ENCODE data around the gene CDH19.

Gene CDH19

GRCh38 chr18:66638856-66639629, 35.2 kb upstream of the CDH19 start:
- DNase-seq (ENCODE audit: low read depth, low spot score): no peak
- no peak overlapping the region for H3K4me3 ChIP-seq (ENCODE audit: low read depth, low read length)
- TF ChIP-seq, protein P1, sequence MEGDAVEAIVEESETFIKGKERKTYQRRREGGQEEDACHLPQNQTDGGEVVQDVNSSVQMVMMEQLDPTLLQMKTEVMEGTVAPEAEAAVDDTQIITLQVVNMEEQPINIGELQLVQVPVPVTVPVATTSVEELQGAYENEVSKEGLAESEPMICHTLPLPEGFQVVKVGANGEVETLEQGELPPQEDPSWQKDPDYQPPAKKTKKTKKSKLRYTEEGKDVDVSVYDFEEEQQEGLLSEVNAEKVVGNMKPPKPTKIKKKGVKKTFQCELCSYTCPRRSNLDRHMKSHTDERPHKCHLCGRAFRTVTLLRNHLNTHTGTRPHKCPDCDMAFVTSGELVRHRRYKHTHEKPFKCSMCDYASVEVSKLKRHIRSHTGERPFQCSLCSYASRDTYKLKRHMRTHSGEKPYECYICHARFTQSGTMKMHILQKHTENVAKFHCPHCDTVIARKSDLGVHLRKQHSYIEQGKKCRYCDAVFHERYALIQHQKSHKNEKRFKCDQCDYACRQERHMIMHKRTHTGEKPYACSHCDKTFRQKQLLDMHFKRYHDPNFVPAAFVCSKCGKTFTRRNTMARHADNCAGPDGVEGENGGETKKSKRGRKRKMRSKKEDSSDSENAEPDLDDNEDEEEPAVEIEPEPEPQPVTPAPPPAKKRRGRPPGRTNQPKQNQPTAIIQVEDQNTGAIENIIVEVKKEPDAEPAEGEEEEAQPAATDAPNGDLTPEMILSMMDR (IDR thresholded peaks at IDR 0.05; ENCODE audit: insufficient read depth, low read length, missing control alignments): no peak
- CTCF ChIA-PET: no interaction called here
- POLR2A ChIA-PET: no interaction called here

DNA sequence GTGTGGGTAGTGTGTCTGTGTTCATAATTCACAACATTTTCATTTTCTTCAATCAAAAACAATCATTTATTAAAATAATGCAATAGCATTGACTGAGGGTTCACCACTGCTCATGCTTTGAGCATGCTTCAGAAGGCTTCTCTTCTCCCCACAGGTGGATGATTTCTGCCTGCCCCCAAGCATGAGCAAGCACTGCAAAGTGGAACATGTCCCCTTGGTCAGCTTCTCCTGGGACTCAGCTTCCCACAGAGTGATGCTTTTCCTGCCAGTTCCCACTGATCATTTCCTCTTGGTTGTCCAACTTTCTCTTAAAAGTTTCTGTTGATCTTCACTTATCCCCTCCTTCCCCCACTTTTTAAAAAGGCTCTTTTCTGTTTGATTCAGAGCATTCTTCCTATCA, 31.5 kb upstream of the CDH19 start:
- DNase-seq (ENCODE audit: low read depth, low spot score): no peak
- no peak overlapping the region for H3K4me3 ChIP-seq (ENCODE audit: low read depth, low read length)
- TF ChIP-seq, protein P1 (IDR thresholded peaks at IDR 0.05; ENCODE audit: insufficient read depth, low read length, missing control alignments): no peak
- POLR2A ChIA-PET: no interaction called here
- CTCF ChIA-PET: no interaction called here

GRCh38 chr18:66632756-66633155, 28.9 kb upstream of the CDH19 start:
- CTCF ChIA-PET: no interaction called here
- no peak for DNase-seq (ENCODE audit: low read depth, low spot score)
- TF ChIP-seq, protein P1 (IDR thresholded peaks at IDR 0.05; ENCODE audit: insufficient read depth, low read length, missing control alignments): no peak
- no peak overlapping the region for H3K4me3 ChIP-seq (ENCODE audit: low read depth, low read length)
- POLR2A ChIA-PET: no interaction called here

- no peak for DNase-seq (ENCODE audit: low read depth, low spot score)
- TF ChIP-seq, protein P1 (IDR thresholded peaks at IDR 0.05; ENCODE audit: insufficient read depth, low read length, missing control alignments): no peak
- POLR2A ChIA-PET: no interaction called here
- CTCF ChIA-PET: no interaction called here
- H3K4me3 ChIP-seq (ENCODE audit: low read depth, low read length): no peak overlapping the region
Observed at GRCh38 chr18:66630831-66631230, 26.9 kb upstream of the CDH19 start.

DNA sequence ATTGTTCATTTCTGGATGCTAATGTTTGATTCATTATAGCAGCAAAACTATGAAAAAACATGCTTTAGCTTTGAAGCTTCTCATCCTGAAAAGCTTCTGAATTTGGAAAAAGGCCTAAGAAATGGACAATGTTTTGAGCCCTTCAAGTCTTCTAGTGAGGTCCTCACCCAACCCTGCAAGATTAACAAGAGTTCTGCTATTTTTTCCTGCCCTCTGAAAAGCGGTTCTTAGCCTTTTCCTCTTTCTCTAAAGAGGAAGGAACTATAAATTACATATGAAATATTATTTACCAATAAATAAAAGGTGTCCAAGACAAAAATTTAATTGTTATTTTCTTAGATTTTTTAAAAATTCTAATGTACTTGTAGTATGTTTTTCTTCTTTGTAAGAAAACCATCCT, 19.9 kb upstream of the CDH19 start:
- ChIA-PET CTCF (no interaction called here), POLR2A (no interaction called here)
- H3K4me3 ChIP-seq (ENCODE audit: low read depth, low read length): no peak overlapping the region
- TF ChIP-seq, protein P1 (IDR thresholded peaks at IDR 0.05; ENCODE audit: insufficient read depth, low read length, missing control alignments): no peak
- no peak for DNase-seq (ENCODE audit: low read depth, low spot score)

DNA sequence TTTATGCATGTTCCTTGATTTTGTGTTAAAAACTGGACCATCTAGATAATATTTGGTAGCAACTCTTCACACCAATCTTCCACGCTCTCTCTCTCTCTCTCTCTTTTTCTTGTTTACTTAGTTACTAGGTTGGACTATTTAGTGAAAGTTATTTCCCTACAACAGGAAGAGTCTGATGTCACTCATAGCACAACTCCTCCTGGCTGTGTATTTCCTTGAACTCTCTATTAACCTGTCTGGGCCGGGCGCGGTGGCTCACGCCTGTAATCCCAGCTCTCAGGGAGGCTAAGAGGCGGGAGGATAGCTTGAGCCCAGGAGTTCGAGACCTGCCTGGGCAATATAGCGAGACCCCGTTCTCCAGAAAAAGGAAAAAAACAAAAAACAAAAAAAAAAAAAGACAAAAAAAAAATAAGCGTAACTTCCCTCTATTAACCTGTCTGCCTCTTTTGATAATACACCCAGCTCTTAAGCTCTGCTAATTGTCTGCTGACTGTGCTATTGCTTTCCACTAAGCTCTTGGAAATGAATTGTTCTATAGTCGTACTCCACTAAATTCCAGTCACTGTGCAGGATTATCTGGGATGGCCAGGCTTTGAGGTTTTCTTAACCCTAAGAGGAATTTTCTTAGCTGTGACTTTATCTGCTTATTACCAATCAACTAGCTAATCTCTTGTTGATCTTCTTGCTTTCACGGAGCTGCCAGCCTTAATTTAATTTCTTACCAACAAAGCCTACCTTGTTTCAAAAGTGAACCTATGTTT, 18.1 kb upstream of the CDH19 start:
- POLR2A ChIA-PET: no interaction called here
- no peak overlapping the region for H3K4me3 ChIP-seq (ENCODE audit: low read depth, low read length)
- CTCF ChIA-PET: no interaction called here
- DNase-seq (ENCODE audit: low read depth, low spot score): no peak
- TF ChIP-seq, protein P1 (IDR thresholded peaks at IDR 0.05; ENCODE audit: insufficient read depth, low read length, missing control alignments): no peak
